Measurements from ENCODE around the gene ATP6V1C2. TPM values are rescaled to one million over a fixed set of nuclear protein-coding genes. Genes with fewer than 3 reads are reported as not detected.

ATP6V1C2 gene
- total and polyA plus RNA-seq, 8 donors, result 0.10 to 4.0 (median 2.6) TPM

- no peaks in the 10 kb centered on the region for H3K9me3 ChIP-seq
- H3K4me3 ChIP-seq, result no peak overlapping the region
- DNase-seq (no peak), ATAC-seq (no peak)
- intact Hi-C loops (cut with DNase I), result no loop called here
- TF ChIP-seq, protein P1, sequence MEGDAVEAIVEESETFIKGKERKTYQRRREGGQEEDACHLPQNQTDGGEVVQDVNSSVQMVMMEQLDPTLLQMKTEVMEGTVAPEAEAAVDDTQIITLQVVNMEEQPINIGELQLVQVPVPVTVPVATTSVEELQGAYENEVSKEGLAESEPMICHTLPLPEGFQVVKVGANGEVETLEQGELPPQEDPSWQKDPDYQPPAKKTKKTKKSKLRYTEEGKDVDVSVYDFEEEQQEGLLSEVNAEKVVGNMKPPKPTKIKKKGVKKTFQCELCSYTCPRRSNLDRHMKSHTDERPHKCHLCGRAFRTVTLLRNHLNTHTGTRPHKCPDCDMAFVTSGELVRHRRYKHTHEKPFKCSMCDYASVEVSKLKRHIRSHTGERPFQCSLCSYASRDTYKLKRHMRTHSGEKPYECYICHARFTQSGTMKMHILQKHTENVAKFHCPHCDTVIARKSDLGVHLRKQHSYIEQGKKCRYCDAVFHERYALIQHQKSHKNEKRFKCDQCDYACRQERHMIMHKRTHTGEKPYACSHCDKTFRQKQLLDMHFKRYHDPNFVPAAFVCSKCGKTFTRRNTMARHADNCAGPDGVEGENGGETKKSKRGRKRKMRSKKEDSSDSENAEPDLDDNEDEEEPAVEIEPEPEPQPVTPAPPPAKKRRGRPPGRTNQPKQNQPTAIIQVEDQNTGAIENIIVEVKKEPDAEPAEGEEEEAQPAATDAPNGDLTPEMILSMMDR (IDR thresholded peaks at IDR 0.05), result no peak
- no peak overlapping the region for H3K27ac ChIP-seq
- H3K4me1 ChIP-seq, result no peaks in the 10 kb centered on the region
- H3K36me3 ChIP-seq, result no peaks in the 10 kb centered on the region
- H3K27me3 ChIP-seq, result no peaks in the 10 kb centered on the region
These were observed 32.4 kb downstream of the ATP6V1C2 start for GRCh38 chr2:10753876-10754275.

DNA sequence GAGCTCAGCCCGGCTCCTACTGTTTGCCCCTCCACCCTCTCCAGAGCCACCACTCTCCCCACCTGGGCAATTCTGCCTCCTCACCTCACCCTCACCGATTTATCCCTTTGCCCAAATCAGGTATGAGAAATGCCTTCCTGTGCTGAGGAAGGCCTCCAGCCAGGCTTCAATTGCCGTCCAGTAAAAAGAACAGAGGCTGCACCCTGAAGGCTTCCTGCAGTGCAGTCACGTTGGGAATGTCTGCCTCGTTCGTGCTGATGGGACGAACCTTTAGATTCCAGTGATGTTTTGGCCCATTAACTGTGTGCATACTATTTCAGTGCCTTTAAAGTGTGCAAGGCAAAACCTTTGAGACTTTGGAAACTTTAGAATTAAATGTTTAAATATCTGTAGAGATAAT lies 34.2 kb downstream of the ATP6V1C2 start:
- no peak for DNase-seq
- Histone ChIP-seq H3K4me3 (no peak overlapping the region), H3K27ac (no peak overlapping the region), H3K9me3 (no peaks in the 10 kb centered on the region), H3K36me3 (no peaks in the 10 kb centered on the region), H3K27me3 (no peaks in the 10 kb centered on the region), H3K4me1 (no peaks in the 10 kb centered on the region)
- intact Hi-C loops (cut with DNase I), result no loop called here
- no peak for ATAC-seq
- TF ChIP-seq, protein P1 (IDR thresholded peaks at IDR 0.05), result no peak

GRCh38 chr2:10757814-10758286 lies 36.4 kb downstream of the ATP6V1C2 start:
- no peaks in the 10 kb centered on the region for H3K27me3 ChIP-seq
- H3K9me3 ChIP-seq, result no peaks in the 10 kb centered on the region
- H3K4me1 ChIP-seq, result no peaks in the 10 kb centered on the region
- intact Hi-C loops (cut with DNase I), result no loop called here
- H3K36me3 ChIP-seq, result no peaks in the 10 kb centered on the region
- no peak overlapping the region for H3K27ac ChIP-seq
- ATAC-seq (no peak), DNase-seq (peak in 1 of 4 donors; percentile 11)
- no peak overlapping the region for H3K4me3 ChIP-seq
- TF ChIP-seq, protein P1 (IDR thresholded peaks at IDR 0.05), result no peak

DNA sequence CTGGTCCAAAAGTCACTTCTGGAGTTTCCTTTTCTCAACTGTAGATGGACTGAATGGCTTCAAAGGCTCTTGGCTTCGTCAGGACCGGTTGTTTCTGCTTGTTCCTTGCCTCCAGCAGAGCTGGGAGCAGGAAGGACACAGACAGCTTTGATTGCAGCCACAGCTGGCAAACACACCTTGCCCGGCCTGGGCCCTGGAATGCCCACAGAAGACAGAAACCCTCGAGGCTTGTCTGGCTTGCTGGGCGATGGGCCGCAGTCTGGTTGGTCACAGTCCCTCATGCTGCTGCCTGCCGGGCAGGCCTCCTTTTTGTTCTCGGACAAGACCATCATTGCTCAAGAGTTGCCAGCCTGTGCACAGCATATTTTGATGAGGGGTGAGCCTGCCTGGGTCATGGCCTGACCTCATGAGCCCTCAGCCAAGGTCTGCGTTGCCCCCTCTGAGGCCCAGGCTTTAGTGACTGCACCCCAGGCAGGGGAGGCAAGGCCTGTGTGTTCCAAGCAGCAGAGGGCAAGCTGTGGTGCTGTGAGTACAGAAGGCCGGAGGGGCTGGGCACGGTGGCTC lies 37.8 kb downstream of the ATP6V1C2 start:
- Histone ChIP-seq H3K4me1 (no peaks in the 10 kb centered on the region), H3K27me3 (no peaks in the 10 kb centered on the region), H3K36me3 (no peaks in the 10 kb centered on the region), H3K4me3 (no peak overlapping the region), H3K9me3 (no peaks in the 10 kb centered on the region), H3K27ac (no peak overlapping the region)
- TF ChIP-seq, protein P1 (IDR thresholded peaks at IDR 0.05), result no peak
- intact Hi-C loops (cut with DNase I), result no loop called here
- no peak for ATAC-seq
- DNase-seq, result peak in 1 of 4 donors; percentile 67

- Histone ChIP-seq H3K4me1 (no peaks in the 10 kb centered on the region), H3K27me3 (no peaks in the 10 kb centered on the region), H3K27ac (no peak overlapping the region), H3K36me3 (no peaks in the 10 kb centered on the region), H3K4me3 (no peak overlapping the region), H3K9me3 (no peaks in the 10 kb centered on the region)
- TF ChIP-seq, protein P1 (IDR thresholded peaks at IDR 0.05), result no peak
- ATAC-seq (no peak), DNase-seq (peak in 1 of 4 donors; percentile 42)
- intact Hi-C loops (cut with DNase I), result no loop called here
These were observed 39.5 kb downstream of the ATP6V1C2 start for GRCh38 chr2:10760794-10761504.
